LNCAP (cell line): ENCODE data around the gene XKR8.

ENCODE experiments used
- CTCF ChIP-seq: fragments of 450-650 bp; IDR thresholded peaks from 2 replicates; pipeline ENCODE4 v1.5.1; 2017; ENCODE audit warnings: mild to moderate bottlenecking

The XKR8 gene

GRCh38 chr1:27959792-27960603 lies at the start of gene XKR8:
Gene XKR8, plus strand, starts transcription at chr1:27959973. Its CDS starts 97 bp downstream, at chr1:27960070.
- peak; percentile 64 for TF ChIP-seq CTCF

GRCh38 chr1:27912429-27912828 lies 47.3 kb upstream of the XKR8 start:
- no peak for TF ChIP-seq CTCF

- TF ChIP-seq CTCF: no peak
These were observed 44.6 kb upstream of the XKR8 start for GRCh38 chr1:27915082-27915575.

- TF ChIP-seq CTCF: no peak
These were observed 37.5 kb upstream of the XKR8 start for GRCh38 chr1:27922272-27922671.

- TF ChIP-seq CTCF: no peak
These were observed 31.4 kb upstream of the XKR8 start for GRCh38 chr1:27928216-27928954.

GRCh38 chr1:27931184-27931583 lies 28.6 kb upstream of the XKR8 start:
- TF ChIP-seq CTCF: no peak

- no peak for TF ChIP-seq CTCF
These were observed 28.0 kb upstream of the XKR8 start for GRCh38 chr1:27931759-27932158.
